Epithelial cell of esophagus (primary cell): ENCODE results near the gene TGFB1I1.
A peak's percentile ranks its signal among the peaks of the same experiment; 100 is the strongest.

ENCODE experiments used
- DNase-seq: peaks from one replicate; pipeline ENCODE4 v3.0.0; 2010; ENCODE audit warnings: low read depth
- H3K4me3 ChIP-seq: 2 replicates; pipeline ENCODE4 v1.5.1; 2011; ENCODE audit warnings: mild to moderate bottlenecking, low read length, control low read depth
- CTCF ChIP-seq: IDR thresholded peaks from 2 replicates; pipeline ENCODE4 v1.5.1; 2011; ENCODE audit warnings: low read depth, mild to moderate bottlenecking, low read length, control low read depth, inconsistent platforms; ENCODE audit not compliant: insufficient read depth; ENCODE audit errors: missing control alignments

The TGFB1I1 gene

GRCh38 chr16:31459687-31460581 is 12.0 kb upstream of the TGFB1I1 start:
- H3K4me3 ChIP-seq: peak overlapping the region; percentile 93

GRCh38 chr16:31460582-31461002 is 11.4 kb upstream of the TGFB1I1 start:
- TF ChIP-seq CTCF: peak; percentile 72
- peak; percentile 70 for DNase-seq
- H3K4me3 ChIP-seq: peak overlapping the region; percentile 43

More at GRCh38 chr16:31459687-31460581, 12.0 kb upstream of the TGFB1I1 start:
- no peak for TF ChIP-seq CTCF
- peak; percentile 99 for DNase-seq

- no peak overlapping the region for H3K4me3 ChIP-seq
- DNase-seq: no peak
- no peak for TF ChIP-seq CTCF
Measured at GRCh38 chr16:31461201-31461920, 10.6 kb upstream of the TGFB1I1 start.

- no peak for DNase-seq
- no peak overlapping the region for H3K4me3 ChIP-seq
- TF ChIP-seq CTCF: no peak
Measured at GRCh38 chr16:31461921-31462804, 9.8 kb upstream of the TGFB1I1 start.

- H3K4me3 ChIP-seq: no peak overlapping the region
- DNase-seq: no peak
- no peak for TF ChIP-seq CTCF
Measured at GRCh38 chr16:31464348-31464769, 7.6 kb upstream of the TGFB1I1 start.

GRCh38 chr16:31464781-31465260 is 7.1 kb upstream of the TGFB1I1 start:
- TF ChIP-seq CTCF: no peak
- H3K4me3 ChIP-seq: no peak overlapping the region
- DNase-seq: no peak
